OCI-LY7 (cell line): ENCODE measurements around the gene TLR6.

Experiments used
- EZH2phosphoT487 ChIP-seq: fragments of 200-600 bp; sonication (generic); IDR thresholded peaks from 2 replicates; pipeline ENCODE4 v1.6.1; 2018; ENCODE audit warnings: low read depth, borderline replicate concordance, mild to moderate bottlenecking, mixed run types, antibody characterized with exemption, low read length, moderate library complexity, mixed read lengths
- TF ChIP-seq, protein P1 (sequence below): fragments of 200-600 bp; sonication (generic); conservative IDR thresholded peaks from 2 replicates; pipeline ENCODE4 v1.5.1; 2014; ENCODE audit warnings: mild to moderate bottlenecking, antibody characterized with exemption, low read length, moderate library complexity, mixed read lengths

DNA sequence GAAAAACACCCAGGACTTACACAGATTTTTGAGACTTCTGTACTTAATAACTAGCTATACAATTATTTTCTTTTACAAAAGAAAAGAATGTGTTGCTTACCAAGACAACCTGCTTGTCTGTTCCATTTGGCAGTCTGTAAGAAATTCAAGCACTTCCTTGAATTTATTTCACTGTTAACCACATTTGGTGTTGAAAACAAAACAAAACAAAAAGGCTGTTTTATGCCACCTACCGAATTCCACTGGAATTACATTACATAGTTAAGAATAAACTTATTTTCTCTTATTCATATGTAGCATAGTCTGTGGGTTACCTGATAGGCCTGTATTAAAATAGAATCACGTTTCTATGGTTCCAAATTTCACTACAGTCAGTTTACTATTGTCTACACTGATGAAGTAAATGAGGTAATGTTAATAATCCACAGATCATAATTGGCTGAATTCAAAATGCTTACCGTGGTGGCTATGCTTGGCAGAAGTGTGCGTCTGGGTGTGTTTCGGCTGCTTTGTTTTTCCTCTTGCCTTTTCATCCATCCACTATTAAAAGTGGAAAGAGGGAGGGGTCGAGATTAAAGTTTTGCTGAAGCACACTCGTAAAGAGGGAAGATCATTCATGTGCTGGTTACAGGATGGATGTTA, 51.8 kb downstream of the TLR6 start, which contains the start of gene TLR1:
- TF ChIP-seq, protein P1, sequence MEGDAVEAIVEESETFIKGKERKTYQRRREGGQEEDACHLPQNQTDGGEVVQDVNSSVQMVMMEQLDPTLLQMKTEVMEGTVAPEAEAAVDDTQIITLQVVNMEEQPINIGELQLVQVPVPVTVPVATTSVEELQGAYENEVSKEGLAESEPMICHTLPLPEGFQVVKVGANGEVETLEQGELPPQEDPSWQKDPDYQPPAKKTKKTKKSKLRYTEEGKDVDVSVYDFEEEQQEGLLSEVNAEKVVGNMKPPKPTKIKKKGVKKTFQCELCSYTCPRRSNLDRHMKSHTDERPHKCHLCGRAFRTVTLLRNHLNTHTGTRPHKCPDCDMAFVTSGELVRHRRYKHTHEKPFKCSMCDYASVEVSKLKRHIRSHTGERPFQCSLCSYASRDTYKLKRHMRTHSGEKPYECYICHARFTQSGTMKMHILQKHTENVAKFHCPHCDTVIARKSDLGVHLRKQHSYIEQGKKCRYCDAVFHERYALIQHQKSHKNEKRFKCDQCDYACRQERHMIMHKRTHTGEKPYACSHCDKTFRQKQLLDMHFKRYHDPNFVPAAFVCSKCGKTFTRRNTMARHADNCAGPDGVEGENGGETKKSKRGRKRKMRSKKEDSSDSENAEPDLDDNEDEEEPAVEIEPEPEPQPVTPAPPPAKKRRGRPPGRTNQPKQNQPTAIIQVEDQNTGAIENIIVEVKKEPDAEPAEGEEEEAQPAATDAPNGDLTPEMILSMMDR: peak; percentile 85
- no peak for TF ChIP-seq EZH2phosphoT487
